HG02678 (cell line): ENCODE data around the gene BTBD19.

ENCODE experiments used
- ATAC-seq: cut with Tn5 transposase; IDR thresholded peaks from one replicate; pipeline ENCODE4 v1.9.1; 2021; ENCODE audit warnings: mild to moderate bottlenecking, moderate library complexity; ENCODE audit not compliant: unreplicated experiment

The BTBD19 gene

GRCh38 chr1:44854970-44855369 lies 46.6 kb downstream of the BTBD19 start:
- ATAC-seq = no peak

- no peak for ATAC-seq
Observed at GRCh38 chr1:44855742-44856141, 47.4 kb downstream of the BTBD19 start.

- ATAC-seq = no peak
Observed at GRCh38 chr1:44857446-44857845, 49.1 kb downstream of the BTBD19 start.

GRCh38 chr1:44860331-44860730 lies 52.0 kb downstream of the BTBD19 start:
- ATAC-seq = no peak

- no peak for ATAC-seq
Observed at GRCh38 chr1:44860891-44861425, 52.6 kb downstream of the BTBD19 start.

GRCh38 chr1:44862829-44863401 lies 54.6 kb downstream of the BTBD19 start:
- ATAC-seq = no peak
